T-helper 17 cell (primary cell): ENCODE data around the gene APOO. TPM values are rescaled to one million over a fixed set of nuclear protein-coding genes. Genes with fewer than 3 reads are reported as not detected.

ENCODE experiments used
- ATAC-seq: fragments of 150-1000 bp; cut with Tn5 transposase; 2 replicates; pipeline ENCODE4 v1.10.0; 2021; ENCODE audit warnings: mild to moderate bottlenecking, moderate library complexity
- DNase-seq, 3 donors: peaks; one replicate each; pipeline versions ENCODE4 v3.0.0 to v3.0.0-alpha.2; 2020 to 2021
- H3K9me3 ChIP-seq: one replicate; pipeline ENCODE4 v1.7.0; 2013; ENCODE audit warnings: low read length, mild to moderate bottlenecking; ENCODE audit not compliant: control insufficient read depth, poor library complexity, severe bottlenecking
- H3K27ac Mint-ChIP-seq: one replicate; pipeline ENCODE4 v1.8.0; 2022; ENCODE audit warnings: mild to moderate bottlenecking, moderate library complexity, mixed read lengths
- H3K27me3 Mint-ChIP-seq: one replicate; pipeline ENCODE4 v1.8.0; 2022; ENCODE audit warnings: mixed read lengths
- H3K36me3 Mint-ChIP-seq: one replicate; pipeline ENCODE4 v1.8.0; 2022; ENCODE audit warnings: low read depth, mixed read lengths
- H3K4me1 Mint-ChIP-seq: one replicate; pipeline ENCODE4 v1.8.0; 2022; ENCODE audit warnings: mild to moderate bottlenecking, mixed read lengths
- H3K4me3 Mint-ChIP-seq: one replicate; pipeline ENCODE4 v1.8.0; 2022; ENCODE audit warnings: mild to moderate bottlenecking, moderate library complexity, mixed read lengths
- total RNA-seq, 4 donors: library from RNA in 2 of 4; stranded (reverse) in 2 of 4; gene quantifications; one replicate each; pipeline ENCODE4 v1.2.3 and lab custom pipeline; 2022 to 2026

Gene APOO
- total RNA-seq, 2 donors from 2014 or later, result 10.9 to 14.9 TPM

DNA sequence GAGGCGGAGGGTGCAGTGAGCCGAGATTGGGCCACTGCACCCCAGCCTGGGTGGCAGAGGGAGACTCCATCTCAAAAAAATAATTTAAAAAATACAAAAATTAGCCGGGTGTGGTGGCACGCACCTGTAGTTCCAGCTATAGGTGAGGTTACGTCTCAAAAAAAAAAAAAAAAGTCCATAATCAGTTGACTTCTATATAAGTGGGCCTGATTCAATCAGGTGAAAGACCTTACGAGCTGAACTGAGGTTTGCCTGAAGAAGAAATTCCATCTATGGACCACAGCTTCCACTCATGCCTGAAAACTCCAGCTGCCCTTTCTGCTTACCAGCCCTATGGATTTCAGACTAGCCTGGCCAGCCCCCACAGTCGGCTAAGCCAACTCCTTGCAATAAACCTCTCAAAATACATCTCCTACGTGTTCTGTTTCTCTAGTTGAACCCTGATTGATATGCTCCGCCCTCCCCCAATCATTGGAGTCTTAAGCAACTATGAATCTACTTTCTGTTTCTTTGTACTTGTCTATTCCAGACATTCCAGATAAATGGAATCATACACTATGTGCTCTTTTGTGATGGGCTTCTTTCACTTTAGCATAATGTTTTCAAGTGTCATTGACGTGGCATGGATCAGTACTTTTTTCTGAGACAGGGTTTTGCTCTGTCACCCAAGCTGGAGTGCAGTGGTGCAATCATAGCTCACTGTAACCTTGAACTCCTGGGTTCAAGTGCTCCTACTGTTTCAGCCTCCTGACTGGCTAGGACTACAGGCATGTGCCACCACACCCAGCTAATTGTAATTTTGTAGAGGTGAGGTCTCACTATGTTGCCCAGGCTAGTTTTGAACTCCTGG is 88.1 kb downstream of the APOO start:
- no peaks in the 10 kb centered on the region for H3K27me3 Mint-ChIP-seq
- H3K4me1 Mint-ChIP-seq, result no peaks in the 10 kb centered on the region
- DNase-seq (no peak), ATAC-seq (no peak)
- H3K4me3 Mint-ChIP-seq, result no peak overlapping the region
- H3K27ac Mint-ChIP-seq, result no peak overlapping the region
- no peaks in the 10 kb centered on the region for H3K36me3 Mint-ChIP-seq
- H3K9me3 ChIP-seq, result no peaks in the 10 kb centered on the region

DNA sequence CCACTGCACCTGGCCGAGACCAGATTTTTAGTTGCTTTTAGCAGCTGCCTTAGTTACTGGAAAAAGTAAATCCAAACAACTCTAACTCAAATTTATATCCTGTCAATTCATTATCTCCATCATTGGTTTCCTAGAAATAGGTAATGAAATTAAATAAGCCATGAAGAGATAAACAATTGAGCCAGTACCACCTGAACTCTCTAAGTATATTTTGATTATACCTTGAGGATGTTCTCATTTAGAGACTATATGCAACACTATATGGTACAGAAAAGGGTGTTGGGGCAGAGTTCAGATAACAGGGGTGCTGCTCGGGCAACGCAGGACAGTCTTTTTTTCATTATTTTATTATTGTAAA is 89.8 kb downstream of the APOO start:
- ATAC-seq (no peak), DNase-seq (no peak)
- no peaks in the 10 kb centered on the region for H3K4me1 Mint-ChIP-seq
- H3K27ac Mint-ChIP-seq, result no peak overlapping the region
- no peaks in the 10 kb centered on the region for H3K9me3 ChIP-seq
- H3K36me3 Mint-ChIP-seq, result no peaks in the 10 kb centered on the region
- no peak overlapping the region for H3K4me3 Mint-ChIP-seq
- H3K27me3 Mint-ChIP-seq, result no peaks in the 10 kb centered on the region

DNA sequence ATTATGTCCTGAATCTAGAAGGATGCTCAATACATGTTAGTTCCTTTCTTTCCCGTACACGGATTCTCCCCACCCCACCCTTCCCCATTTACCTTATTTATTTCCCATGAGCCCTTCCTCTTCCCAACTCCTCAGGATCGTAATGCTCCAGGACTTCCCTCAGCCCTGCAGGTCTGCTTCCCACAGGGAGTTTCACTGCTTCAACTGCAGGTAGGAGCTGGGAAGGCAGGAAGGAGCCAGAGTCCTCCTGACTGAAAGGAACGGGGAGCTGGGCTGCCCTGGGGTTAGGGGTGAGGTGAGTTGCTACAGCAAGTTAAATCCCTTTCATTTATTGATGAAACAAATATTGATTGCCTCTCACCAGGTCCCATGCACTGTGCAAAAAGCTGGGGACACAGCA is 91.6 kb downstream of the APOO start:
- Mint-ChIP-seq H3K4me3 (no peak overlapping the region), H3K27ac (no peak overlapping the region), H3K27me3 (no peaks in the 10 kb centered on the region), H3K36me3 (no peaks in the 10 kb centered on the region), H3K4me1 (no peaks in the 10 kb centered on the region)
- no peaks in the 10 kb centered on the region for H3K9me3 ChIP-seq
- DNase-seq, result no peak
- no peak for ATAC-seq

DNA sequence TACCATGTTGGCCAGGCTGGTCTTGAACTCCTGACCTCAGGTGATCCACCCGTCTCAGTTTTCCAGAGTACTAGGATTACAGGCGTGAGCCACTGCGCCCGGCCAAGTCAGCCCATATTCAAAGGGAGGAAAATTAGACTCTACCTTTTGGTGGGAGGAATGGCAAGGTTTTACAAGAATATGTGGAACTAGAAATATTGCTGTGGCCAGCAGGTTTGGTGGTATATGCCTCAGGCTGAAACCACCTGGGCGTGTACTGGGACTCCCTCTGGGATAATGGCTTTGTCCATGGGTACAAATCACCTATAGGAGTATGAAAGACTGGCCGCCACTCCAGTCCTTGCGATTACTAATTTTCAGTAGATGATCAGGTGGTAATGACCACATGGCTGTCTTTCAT is 92.4 kb downstream of the APOO start:
- H3K9me3 ChIP-seq, result no peaks in the 10 kb centered on the region
- ATAC-seq (no peak), DNase-seq (no peak)
- no peaks in the 10 kb centered on the region for H3K36me3 Mint-ChIP-seq
- H3K4me3 Mint-ChIP-seq, result no peak overlapping the region
- no peaks in the 10 kb centered on the region for H3K4me1 Mint-ChIP-seq
- H3K27me3 Mint-ChIP-seq, result no peaks in the 10 kb centered on the region
- no peak overlapping the region for H3K27ac Mint-ChIP-seq

DNA sequence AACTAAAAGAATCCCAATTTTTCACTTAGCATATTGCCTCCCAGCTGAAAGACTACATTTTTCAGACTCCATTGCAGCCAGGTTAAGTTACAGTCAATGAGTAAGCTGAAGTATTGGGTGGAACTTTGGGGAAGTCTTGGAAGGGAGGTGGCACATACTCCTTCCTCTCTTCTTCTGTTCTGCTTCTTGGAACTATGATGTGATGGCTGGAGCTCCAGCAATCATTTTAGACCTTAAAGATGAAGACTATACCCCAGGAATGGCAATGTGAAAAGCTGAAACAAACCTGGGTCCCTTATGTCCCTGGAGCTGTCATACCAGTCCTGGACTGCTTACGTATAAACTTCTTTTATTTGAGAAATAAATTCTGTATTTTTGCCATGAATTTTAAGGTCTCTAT is 93.9 kb downstream of the APOO start:
- ATAC-seq, result no peak
- Mint-ChIP-seq H3K4me3 (no peak overlapping the region), H3K4me1 (no peaks in the 10 kb centered on the region), H3K36me3 (no peaks in the 10 kb centered on the region), H3K27ac (no peak overlapping the region), H3K27me3 (no peaks in the 10 kb centered on the region)
- no peak for DNase-seq
- no peaks in the 10 kb centered on the region for H3K9me3 ChIP-seq

DNA sequence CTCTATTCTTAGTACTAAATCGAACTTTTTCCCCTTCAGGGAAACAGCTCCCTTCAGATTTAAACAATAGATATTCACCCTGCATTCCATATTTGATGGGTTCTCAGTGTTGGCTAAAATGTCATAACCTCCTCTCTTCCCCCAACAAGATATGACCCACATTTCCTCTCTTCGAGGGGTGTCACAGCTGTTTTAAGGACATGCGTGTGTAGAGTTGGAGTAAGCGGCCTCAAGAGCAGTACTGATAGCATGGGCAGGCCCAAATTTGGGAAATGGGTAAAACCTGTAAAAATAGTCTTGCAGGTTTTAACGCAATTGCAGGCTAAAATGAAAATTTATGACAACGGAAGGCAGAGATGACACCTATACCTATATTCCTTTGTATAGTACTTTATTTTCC is 96.1 kb downstream of the APOO start:
- Mint-ChIP-seq H3K4me3 (no peak overlapping the region), H3K36me3 (no peaks in the 10 kb centered on the region), H3K27me3 (no peaks in the 10 kb centered on the region), H3K27ac (no peak overlapping the region), H3K4me1 (no peaks in the 10 kb centered on the region)
- DNase-seq, result no peak
- H3K9me3 ChIP-seq, result no peaks in the 10 kb centered on the region
- no peak for ATAC-seq

DNA sequence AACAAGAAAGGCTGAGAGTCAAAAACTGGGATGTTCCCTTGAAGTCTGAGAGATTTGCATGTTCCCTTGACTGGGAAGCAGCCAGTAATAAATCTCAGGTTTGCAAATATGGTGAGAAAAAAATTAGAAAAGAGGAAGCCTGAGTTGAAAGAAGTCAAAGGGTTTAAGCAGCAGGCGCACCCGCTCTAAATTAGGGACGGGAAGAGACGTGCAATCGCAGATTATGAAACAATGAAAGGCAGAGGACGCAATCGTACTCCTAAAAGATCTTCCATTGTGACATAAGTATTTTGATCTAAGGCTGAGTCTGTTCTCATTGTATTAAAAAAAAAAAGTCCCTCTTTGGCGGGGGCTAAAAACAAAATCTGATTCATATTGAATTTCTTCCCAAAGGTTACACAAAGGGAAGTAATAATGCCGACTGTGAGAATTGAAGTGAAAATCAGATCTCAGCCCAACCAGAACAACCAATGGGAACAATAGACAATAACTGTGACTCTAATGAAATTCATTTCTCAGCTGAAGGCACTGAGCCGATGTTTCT is 96.6 kb downstream of the APOO start:
- H3K9me3 ChIP-seq, result no peaks in the 10 kb centered on the region
- ATAC-seq (no peak), DNase-seq (no peak)
- no peaks in the 10 kb centered on the region for H3K27me3 Mint-ChIP-seq
- no peak overlapping the region for H3K27ac Mint-ChIP-seq
- no peaks in the 10 kb centered on the region for H3K4me1 Mint-ChIP-seq
- H3K36me3 Mint-ChIP-seq, result no peaks in the 10 kb centered on the region
- H3K4me3 Mint-ChIP-seq, result no peak overlapping the region

DNA sequence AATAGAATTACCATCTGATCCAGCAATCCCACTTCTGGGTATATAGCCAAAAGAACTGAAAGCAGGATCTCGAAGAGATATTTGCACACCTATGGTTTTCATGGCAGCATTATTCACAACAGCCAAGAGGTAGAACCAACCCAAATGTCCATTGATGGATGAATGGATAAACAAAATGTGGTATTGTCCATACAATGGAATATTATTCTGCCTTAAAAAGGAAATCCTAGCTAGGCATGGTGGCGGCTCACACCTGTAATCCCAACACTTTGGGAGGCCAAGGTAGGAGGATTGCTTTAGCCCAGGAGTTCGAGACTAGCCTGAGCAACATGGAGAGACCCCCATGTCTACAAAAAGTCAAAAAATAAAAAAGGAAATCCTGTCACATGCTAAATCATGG is 97.5 kb downstream of the APOO start:
- Mint-ChIP-seq H3K4me1 (no peaks in the 10 kb centered on the region), H3K36me3 (no peaks in the 10 kb centered on the region), H3K27ac (no peak overlapping the region), H3K4me3 (no peak overlapping the region), H3K27me3 (no peaks in the 10 kb centered on the region)
- DNase-seq, result no peak
- no peak for ATAC-seq
- no peaks in the 10 kb centered on the region for H3K9me3 ChIP-seq

DNA sequence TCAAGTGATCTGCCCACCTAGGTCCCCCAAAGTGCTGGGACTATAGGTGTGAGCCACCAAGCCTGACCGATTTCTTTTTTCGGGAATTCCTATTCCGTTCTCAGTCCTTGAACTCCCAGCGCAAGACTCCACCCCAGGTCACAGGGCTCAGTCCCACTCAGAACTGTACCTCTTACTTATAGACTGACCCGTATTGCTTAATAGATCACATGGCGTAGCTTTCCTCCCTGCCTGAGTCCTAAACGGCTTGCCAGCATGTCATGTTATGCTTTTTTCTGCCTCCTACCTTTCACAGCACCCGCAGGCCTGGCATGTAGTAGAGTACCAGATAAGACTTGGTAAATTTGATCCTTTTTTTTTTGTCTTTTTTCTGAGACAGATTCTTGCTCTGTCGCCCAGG is 102.3 kb downstream of the APOO start:
- H3K4me3 Mint-ChIP-seq, result no peak overlapping the region
- no peak overlapping the region for H3K27ac Mint-ChIP-seq
- no peak for ATAC-seq
- H3K9me3 ChIP-seq, result no peaks in the 10 kb centered on the region
- H3K4me1 Mint-ChIP-seq, result peaks cover 2% of the 10 kb centered on the region
- no peaks in the 10 kb centered on the region for H3K36me3 Mint-ChIP-seq
- H3K27me3 Mint-ChIP-seq, result no peaks in the 10 kb centered on the region
- DNase-seq, result no peak

DNA sequence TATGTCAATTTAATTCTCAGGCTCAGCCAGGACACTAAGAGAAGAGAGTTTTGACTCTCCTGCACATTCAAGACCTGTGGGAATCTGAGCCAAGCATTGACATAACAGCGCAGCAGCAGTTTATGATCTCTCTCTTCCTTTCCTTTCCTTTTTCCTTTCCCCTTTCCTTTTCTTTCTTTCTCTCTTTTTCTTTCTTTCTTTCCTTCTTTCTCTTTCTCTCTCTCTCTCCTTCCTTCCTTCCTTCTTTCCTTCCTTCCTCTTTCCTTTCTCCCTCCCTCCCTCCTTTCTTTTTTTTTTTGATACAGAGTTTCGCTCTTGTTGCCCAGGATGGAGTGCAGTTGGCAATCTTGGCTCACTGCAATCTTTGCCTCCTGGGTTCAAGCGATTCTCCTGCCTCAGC is 103.2 kb downstream of the APOO start:
- Mint-ChIP-seq H3K27me3 (no peaks in the 10 kb centered on the region), H3K4me3 (no peak overlapping the region), H3K27ac (no peak overlapping the region), H3K36me3 (no peaks in the 10 kb centered on the region), H3K4me1 (peaks cover 2% of the 10 kb centered on the region)
- no peak for DNase-seq
- H3K9me3 ChIP-seq, result no peaks in the 10 kb centered on the region
- ATAC-seq, result no peak

DNA sequence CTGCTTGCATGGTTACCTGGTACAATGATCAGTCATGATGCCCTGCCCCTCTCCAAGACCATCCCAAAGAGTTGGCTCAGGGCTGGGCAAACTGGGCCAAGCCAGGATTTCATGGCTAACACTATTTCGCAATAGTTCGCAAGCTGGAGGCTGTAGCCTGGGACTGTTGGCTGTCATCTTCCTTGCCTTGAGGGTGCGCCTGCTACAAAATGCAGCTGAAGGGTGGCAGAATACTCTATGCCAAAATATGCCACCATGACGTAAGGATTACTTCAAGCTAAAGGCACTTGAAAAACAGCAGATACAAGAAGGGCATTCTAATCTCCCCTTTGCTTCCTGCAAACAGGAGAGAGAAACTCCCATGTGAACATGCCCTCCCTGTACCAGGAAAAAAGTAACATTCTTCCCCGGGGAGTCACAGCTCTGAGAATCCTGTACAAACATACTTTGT is 103.8 kb downstream of the APOO start:
- no peaks in the 10 kb centered on the region for H3K9me3 ChIP-seq
- no peak overlapping the region for H3K4me3 Mint-ChIP-seq
- peaks cover 2% of the 10 kb centered on the region for H3K4me1 Mint-ChIP-seq
- no peak overlapping the region for H3K27ac Mint-ChIP-seq
- no peaks in the 10 kb centered on the region for H3K27me3 Mint-ChIP-seq
- no peak for ATAC-seq
- no peak for DNase-seq
- H3K36me3 Mint-ChIP-seq, result no peaks in the 10 kb centered on the region

DNA sequence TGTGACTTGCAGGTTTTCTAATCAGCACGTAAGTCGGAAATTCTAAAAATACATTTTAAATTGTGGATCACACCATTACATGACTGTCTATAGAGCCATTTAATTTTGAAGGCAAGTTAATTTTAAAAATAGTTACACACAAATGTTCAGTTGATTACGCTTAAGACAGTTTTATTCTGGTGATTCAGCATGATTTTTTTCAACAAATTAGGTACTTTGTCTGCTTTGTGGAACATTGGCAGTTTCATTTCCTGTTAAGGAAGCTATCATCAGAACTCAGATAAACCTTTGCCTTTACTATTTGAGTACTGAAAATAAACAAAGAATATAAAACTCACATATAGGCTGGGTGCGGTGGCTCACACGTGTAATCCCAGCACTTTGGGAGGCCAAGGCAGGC is 105.3 kb downstream of the APOO start:
- ATAC-seq (no peak), DNase-seq (no peak)
- Mint-ChIP-seq H3K27ac (no peak overlapping the region), H3K36me3 (no peaks in the 10 kb centered on the region), H3K4me1 (peaks cover 2% of the 10 kb centered on the region), H3K27me3 (no peaks in the 10 kb centered on the region), H3K4me3 (no peak overlapping the region)
- H3K9me3 ChIP-seq, result no peaks in the 10 kb centered on the region

DNA sequence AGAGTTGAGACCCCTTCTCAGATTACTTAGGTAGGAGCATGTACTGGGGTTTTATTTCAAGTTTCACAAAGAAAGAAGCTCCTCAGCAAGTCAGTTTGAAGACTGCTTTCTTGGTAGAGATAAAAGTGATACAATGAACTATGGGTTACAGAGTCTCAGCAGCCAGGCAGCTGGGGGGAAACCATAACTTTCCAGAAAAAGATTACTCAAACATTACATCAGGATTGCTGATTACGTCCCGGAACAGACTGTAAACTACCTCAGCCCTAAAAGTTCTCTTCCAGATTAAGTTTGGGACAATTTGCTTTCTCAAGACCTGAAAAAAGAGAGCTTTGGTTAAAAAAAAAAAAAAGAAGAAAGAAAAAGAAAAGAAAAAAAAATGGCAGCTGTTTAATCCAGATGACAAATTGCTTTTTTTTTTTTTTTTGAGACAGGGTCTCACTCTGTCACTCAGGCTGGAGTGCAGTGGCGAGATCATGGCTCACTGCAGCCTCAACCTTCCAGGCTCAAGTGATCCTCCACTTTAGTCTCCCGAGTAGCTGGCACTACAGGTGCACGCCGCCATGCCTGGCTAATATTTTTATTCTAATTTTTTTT is 108.2 kb downstream of the APOO start:
- no peak overlapping the region for H3K4me3 Mint-ChIP-seq
- H3K27ac Mint-ChIP-seq, result no peak overlapping the region
- H3K9me3 ChIP-seq, result no peaks in the 10 kb centered on the region
- no peak for ATAC-seq
- no peak for DNase-seq
- H3K4me1 Mint-ChIP-seq, result peaks cover 2% of the 10 kb centered on the region
- H3K27me3 Mint-ChIP-seq, result no peaks in the 10 kb centered on the region
- no peaks in the 10 kb centered on the region for H3K36me3 Mint-ChIP-seq
